HT-29 (cell line): ENCODE measurements around the gene SURF2. TPM values are rescaled to one million over a fixed set of nuclear protein-coding genes. Genes with fewer than 3 reads are reported as not detected.

Experiments used
- DNase-seq: peaks from one replicate; pipeline ENCODE4 v3.0.0-alpha.2; 2015; ENCODE audit warnings: low spot score
- total RNA-seq: library from RNA; depleted of rRNA; stranded (reverse); fragments of >200 nt; shearing (Covaris generic); gene quantifications from 2 replicates; pipeline ENCODE4 v1.2.3, GENCODE V29; 2014

The SURF2 gene
- total RNA-seq, 1 experiment from 2014 or later: 94.2 TPM

DNA sequence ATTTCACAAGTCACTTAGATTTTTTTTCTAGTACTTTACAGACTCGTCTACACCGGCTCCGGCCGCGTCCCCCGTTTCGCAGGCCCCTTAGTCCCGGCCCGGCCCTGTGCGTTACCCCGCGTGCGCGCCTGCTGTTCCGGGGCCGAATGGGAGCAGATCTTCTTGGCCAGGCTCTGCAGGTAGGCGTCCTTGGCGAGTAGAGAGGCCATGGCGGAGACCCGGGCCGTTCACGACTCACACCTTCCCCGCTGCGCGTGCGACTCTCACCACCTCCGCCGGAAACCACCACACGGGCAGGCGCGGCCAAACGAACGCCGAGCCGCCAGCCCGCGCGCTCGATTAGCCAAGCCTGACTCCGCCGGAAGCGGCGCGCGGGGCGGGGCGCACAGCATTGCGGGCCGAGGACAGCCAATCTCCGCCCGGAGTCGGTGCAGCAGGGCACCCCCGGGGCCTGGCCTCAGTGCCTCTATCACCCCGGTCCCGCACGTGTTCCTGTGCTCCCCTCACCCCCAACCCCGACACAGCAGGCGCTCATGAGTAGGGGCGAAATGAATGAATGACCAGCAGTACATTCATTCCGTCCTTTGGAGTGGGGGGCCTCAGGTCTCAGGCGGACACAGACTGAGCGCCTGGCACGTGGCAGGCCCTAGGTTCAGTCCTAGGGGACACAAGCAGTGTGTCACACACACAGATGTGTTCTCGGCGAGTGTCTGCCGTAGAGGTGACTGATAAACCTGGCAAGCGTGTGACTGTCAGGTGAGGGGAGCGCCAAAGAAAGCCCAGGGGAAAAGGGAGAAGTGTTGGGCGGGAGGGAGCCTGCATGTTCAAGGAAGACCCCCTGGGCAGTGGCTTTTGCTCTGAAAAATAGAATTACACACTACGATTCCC is 20.2 kb upstream of the SURF2 start, which contains the start of gene SURF6:
TSS of gene SURF6 (minus strand) at position 265 of the 888 bp plus-strand sequence. CDS start at position 209, 56 bp downstream.
- peak; percentile 90 for DNase-seq

DNA sequence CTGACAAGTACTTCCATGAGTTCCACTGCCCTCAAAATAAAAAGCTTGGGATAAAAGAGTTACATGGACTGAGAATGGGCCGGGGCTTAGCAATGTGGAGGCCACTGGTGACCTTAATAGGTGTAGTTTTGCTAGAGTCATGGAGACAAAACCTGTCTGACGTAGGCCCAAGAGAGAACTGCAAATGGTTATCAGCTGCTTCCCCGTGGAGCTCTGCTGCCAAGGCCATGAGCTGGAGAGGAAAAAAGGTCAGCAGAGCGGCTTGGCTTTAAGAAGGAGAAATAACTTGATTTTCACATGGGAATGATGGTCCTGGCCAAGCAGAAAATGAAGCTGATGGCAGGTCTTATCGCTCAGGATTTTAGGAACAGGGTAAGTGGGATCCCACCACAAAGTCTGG is 16.7 kb upstream of the SURF2 start:
- DNase-seq: no peak

DNA sequence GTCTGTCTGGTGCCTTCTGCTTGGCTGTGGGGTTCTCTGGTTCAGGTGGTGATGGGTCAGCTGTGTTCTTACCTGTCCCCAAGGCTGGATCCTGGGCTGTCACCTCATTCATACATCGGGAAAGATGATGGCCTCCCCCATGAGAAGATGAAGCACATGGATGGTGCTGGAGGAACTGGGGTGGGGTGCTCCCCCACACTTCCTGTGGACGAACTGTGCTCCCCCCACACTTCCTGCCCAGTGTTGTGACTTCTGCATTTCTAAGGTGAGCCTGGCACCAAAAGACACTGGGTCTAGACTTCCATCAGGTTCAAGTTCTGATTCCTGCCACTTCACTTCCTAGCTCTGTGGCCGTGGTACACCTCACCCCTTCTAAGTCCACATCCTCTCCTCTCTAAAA is 16.1 kb upstream of the SURF2 start:
- no peak for DNase-seq

DNA sequence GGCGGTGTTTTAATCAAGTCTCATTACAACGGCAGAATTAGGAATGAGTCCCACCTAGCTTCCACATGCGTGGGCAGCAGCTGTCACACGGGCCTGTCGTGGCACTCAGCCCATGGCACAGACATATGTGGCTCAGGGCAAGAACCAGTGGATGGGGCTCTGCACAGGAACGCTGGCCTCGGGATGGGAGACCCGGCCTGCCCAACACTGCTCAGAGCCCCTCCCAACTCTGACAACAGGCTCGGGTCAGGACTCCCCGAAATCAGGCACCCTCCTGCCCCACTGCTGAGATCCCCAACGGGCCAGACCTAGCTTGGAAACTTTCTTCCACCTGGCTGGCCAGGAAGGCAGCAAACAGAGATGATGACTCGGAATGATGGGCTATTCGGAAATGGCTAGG is 15.4 kb upstream of the SURF2 start:
- no peak for DNase-seq

DNA sequence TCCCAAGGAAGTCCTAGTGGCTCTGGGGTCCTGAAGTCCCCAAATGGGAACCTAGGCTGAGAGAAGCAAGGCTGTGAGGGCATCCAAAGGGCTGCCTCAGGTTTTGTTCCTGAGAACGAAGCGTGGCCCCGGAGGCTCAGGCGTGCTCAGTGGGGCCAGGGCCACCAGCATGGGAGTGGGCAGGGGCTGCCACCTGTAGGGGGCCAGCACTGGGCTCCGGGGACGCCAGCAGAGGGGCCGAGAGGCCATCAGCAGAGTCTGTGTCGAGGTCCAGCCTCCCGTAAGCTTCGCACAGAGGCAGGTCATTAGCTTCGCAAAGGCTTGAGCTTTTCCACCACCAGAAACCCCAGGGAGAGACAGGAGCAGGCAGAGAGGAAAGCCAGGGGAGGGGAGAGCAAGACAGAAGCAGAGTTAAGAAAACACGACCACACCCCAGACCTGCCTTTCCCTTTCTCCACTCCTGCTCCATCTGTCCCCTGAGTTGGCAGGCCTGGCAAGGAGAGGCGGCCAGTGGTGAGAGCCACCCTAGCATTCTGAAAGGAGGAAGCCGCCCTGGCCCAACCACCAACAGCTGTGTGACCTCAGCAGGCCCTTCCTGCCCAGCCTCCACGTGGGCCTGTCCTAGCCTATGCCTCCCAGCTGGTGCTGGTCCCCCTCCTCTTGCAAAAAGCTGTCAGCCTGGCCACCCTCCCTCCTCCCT is 14.8 kb upstream of the SURF2 start:
- DNase-seq: no peak

DNA sequence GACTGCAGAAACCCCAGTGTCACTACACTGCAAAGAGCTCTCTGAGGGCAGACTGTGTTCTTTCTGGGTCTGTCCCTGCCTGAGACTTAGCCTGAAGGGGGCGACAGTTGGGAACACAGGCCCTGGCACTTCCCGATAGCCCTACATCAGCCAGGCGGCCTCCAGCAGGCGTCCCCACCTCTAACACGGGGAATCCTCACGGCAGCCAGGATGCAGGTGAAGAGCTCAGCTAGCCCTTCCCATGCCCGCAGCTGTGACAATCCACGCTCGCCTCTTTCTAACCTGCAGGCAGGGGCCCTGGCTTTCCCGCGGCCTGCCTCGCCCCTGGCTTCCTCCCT is 14.3 kb upstream of the SURF2 start:
- DNase-seq: no peak

DNA sequence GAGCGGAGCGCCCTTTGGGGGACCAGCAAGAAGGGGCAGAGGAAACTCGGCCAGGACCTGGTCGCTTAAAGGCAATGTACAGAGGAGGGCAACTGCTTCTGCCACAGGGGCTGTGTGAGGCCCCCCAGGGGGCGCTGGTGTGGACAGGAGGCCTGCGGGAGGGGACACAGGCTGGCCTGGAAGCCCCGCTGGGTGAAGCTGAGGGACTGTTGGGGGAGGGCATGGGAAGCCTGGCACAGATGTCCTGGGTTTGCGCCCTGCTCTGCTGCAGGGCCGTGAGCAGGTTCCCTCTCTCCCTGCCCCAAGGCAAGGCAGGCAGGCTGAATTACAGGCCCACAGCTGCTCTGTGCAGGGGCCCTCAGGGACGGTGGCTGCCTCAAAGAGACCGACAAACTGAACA is 13.8 kb upstream of the SURF2 start:
- no peak for DNase-seq

DNA sequence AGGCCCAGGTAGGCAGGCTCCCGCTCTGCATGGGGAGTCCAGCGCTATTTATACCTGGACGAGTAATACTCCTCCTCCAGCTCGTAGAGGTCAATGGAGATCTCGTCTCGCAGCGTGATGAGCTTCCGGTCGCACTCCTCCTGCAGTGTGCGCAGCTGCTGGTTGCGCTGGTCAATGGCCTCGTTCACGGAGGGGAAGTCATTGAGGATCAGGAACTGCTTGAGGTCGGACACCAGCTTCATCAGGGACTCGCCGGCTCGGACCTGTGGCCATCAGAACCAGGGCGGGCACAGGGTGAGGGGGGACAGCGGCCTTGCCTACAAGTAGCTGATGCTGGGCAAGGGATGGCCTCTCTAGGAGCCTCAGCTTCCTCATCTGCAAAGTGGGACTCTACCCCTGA is 12.3 kb upstream of the SURF2 start:
- DNase-seq: no peak

DNA sequence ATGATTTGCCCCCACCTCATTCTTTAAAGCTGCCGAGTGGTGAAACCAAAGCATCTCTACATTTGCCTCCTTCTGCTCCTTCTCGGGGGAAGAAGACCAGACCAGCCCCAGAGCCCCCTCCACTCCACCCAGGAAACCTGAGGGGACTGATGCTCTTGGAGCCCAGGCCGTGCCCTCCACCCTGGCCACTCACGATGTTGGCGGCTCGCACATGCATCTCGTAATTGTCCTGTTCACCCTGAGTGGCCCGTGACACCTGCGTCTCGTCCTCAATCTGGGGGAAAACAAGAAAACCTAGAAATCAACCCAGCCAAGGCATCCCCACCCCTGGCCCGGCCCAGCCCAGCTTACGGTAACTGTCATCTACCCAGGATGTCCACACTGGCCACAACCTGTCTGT is 11.4 kb upstream of the SURF2 start:
- no peak for DNase-seq

DNA sequence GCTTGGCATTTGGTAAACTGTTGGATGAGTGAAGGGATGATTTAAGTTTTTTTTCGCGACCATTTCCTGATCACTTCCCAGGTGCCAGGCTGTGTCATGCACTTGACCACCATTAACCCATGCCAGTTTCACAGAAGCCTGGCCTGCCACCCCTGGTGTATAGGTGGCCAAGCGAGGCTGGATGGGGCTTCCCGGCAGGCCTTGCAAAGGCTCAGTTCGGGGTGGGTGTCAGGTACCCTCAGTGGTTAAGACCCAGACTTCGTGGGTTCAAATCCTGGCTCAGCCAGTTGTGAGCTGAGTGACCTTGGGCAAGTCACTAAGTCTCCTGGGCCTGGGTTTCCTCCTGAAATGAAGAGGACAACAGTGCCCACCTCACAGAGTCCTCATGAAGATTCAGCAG is 10.8 kb upstream of the SURF2 start:
- no peak for DNase-seq

DNA sequence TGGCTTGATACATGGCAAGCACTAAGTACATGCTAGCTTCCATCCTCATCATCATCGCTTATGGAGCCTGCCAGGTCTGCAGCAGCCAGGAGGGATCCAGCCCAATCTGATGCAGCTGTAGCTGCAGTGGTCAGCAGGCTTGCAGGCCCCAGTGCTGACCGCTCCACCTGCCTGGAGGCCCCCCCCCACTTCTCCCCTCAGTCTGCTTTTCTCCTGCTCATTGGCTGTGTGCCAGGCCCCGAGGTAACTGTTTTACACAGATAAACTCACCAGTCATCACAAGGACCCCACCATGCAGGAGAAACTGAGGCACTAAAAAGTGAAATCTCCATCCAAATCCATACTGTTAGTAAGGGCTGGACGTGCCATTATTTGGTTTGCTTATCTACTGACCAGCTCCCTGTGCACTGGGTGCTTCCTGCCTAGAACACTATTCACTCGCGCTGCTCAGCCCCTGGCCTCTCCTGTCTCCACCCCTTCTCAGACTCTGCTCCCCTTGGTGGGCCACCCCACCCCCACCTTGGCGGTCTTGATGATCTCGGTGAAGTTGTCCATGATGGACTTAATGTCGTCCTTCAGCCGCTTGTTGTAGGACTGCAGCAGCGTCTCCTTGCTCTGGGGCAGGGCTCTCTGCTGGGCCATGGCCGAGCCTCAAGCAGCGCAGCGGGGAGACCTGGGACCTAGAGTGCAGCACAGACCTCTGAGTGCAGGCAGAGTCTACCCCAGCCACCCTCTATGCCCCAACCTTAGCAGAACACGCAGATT is 10.1 kb upstream of the SURF2 start:
- no peak for DNase-seq

DNA sequence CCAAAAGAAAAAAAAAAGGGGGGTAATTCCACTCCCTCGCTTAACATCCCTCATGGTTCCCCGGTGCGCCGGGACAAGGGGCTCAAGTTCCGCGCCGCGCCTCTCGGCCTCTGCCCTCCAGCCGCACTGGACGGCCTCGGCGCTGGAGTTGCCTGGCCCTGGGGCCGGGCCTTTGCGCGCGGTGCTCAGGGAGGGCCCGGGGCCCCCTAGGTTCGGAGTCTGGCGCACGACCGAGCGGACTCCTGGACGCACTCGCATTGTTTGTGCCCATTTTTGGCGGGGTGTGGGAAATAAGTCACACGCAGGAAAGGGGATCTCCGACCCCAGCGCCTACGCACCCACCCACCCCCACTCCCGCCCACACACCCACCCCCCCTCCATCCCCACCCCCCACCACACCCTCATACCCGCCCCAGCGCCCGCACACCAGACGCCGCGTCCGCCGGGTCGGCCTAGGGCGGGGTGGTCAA is 8.8 kb upstream of the SURF2 start:
- DNase-seq: peak; percentile 42

DNA sequence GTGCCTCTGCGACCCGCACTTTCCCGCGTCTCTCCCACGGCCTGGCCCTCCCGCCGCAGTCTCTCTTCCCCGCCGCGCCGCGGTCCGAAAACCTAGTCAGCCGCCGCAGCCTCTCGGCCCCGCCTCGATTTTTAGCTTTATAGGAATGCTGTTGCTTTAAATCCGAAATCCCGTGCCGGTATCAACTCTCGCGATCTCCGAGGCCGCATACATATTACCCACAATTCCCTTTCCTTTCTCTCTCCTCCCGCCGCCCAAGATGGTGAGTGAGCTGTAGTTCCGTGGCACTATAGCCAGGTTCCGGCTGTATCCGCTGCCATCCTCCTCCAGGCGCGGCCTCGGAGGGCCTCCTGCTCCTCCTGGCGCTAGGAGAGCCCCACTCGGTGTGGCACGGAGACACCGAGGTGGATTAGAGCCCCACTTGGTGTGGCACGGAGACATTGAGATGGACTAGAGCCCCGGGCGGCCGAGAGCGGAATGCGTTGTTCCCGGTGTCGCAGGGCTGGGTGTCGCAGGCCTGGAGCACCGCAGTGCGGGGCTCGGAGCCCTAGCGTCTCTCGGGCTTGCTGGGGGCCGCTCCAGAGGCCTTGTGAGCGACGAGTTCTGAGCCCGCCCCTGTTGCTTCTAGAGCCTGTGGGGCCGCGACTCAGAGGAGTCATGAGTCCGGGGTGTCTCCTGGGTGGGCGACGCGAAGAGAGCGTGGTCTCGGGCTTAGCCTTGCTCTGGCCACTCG is 8.2 kb upstream of the SURF2 start, which contains the start of the genes MED22 and RPL7A:
TSS of gene MED22 (minus strand) at position 147 of the 733 bp plus-strand sequence. CDS start 1,469 bp downstream, outside the sequence.
TSS of gene RPL7A (plus strand) at position 234 of the 733 bp plus-strand sequence. CDS start at position 260, 26 bp downstream.
- peak; percentile 95 for DNase-seq

DNA sequence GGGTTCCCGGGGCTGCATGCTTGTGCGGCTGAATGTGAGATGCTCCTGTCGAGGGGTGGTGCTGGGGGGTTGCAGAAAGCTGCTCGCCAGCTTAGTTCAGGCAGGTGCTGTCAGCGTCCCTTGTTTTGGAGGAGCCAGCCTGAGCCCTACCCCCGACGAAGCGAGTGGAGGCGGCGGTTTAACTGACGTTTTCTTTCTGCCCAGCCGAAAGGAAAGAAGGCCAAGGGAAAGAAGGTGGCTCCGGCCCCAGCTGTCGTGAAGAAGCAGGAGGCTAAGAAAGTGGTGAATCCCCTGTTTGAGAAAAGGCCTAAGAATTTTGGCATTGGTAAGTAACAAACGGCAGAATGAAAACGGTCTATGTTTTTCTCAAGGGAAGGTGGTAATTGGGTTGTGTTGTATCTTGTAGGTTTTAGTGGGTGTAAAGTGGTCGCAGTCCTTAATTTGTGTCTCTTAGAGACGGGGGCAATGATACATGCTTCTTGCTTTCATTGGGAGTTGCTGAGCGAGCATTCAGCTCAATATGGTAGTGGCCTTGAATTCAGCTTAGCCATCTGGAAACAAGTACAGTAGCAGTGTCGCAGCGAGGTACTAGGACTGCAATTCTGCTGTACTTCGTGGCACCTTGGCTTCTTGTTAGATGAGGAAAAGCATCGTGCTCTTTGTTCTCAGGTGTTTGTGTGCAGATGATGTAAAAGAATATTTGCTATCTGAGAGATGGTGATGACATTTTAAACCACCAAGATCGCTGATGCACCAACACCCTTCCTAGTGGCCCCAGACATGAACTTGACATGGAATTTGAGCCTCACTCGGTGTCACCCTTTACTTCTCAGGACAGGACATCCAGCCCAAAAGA is 7.4 kb upstream of the SURF2 start:
- DNase-seq: no peak

DNA sequence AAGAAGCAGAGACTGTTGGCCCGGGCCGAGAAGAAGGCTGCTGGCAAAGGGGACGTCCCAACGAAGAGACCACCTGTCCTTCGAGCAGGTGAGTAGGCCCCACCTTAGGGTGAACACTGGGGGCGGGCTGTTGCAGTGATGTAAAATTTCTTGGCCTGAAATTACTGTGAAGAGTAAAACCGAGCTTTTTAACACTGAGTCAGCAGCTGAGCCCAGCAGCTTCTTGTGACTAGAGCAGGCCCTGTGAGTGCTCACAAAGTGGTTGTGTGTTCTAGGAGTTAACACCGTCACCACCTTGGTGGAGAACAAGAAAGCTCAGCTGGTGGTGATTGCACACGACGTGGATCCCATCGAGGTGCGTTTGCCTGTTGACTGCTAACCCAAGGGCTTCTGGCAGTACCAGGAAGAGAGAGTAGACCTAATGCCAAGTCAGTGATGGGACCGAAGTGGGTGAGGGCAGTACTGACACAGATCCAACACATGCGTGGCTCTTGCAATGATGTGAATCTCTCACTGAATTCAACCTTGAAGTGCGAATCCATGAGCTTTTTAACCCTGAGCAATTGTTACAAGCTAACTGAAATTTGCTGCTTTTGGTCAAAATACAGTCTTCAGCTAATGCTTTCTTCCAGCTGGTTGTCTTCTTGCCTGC is 6.3 kb upstream of the SURF2 start:
- DNase-seq: no peak

DNA sequence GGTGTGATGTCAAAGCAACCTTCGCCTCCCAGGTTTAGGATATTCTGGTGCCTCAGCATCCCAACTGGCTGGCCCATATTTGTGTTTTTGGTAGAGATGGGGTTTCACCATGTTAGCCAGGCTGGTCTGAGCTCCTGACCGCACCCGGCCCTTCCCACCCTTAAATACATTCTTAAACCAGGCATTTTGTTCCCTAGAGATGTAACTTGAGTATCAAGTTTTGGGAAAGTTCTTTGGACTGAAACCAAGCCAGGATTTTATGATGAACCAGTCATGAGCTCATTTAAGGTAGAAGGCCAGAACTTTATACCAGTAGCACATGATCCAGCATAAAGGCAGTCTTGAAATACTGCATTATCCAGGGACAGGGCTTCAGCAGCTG is 4.8 kb upstream of the SURF2 start:
- DNase-seq: no peak

DNA sequence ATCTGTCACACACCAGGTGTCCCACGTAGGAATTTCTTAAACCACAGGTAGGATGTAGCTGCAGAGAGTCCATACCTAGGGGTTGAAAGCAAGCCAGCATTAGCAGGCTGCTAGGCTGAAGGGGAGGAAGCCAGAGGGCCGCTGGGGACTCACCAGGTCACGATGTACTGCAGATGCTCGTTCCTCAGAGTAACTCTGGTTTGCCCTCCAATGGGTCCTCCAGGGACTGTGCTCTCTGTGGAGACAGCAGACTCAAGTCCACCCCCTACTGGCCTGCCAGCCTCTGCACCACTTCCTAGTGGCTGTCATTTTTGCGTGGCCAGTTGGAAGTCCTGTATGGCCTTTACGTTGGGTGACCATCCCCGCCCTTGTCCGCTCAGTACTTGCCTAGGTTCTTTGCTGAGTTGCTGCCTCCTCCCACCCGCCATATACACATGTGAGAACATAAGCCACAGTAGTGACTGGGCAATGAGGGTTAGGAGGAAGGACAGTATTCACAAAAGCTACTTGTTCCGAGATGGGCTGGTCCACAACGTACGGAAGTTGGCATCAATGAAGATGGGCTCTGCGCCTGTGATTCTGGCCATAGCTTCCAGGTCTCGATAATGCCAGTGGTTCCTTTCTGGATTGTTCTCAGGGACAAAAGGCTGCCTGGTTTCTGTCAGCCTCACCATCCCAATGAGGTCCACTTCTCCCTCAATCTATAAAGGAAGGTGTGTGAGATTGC is 4.3 kb upstream of the SURF2 start:
- DNase-seq: peak; percentile 78

DNA sequence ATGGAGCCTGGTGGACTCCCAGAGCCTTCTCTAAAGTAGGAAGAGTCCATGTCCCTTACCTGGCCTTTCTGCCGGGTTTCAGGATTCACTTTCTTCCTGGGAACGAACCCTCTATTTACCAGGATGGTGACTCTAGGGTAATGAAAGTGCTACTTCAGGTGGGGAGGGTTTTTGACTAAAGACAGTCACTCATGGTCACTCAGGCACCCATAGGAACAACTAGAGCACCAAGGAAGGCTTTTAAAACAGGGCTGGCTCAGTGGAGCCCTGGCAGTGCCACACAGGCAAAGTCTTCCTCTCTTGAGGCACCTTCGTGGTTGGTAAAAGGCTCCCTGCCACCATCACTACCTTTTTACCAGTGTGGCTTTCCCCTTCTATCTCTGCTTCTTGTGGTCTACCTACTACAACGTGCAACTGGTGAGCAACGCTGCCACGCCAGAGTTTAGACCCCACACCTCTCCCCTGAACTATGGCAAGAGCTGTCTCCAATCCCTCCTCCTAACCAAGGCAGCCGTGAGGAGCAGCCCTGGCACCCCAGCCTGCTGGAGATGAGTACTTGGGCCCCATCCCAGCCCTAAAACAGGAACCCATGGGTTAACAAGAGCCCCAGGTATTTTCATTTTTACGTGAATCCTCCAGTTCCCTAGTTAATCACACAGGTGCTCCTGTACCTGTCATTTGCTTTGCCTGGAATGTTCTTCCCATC is 3.6 kb upstream of the SURF2 start:
- DNase-seq: no peak
